Spleen (tissue), 11 donors: Measurements from ENCODE around the gene ABHD8. TPM values are rescaled to one million over a fixed set of nuclear protein-coding genes. Genes with fewer than 3 reads are reported as not detected.
A peak's percentile ranks its signal among the peaks of the same experiment; 100 is the strongest.

Experiments
- DNase-seq: peaks from one replicate; pipeline ENCODE4 v3.0.0-alpha.2; 2020
- H3K27ac ChIP-seq, 8 donors: fragments of 200-600 bp; sonication (generic) in 7 of 8; 1 replicate in 4 of 8; 2 replicates in 4 of 8; pipeline versions ENCODE4 v1.5.0 to v1.8.0; 2016 to 2021; ENCODE audit warnings: inconsistent platforms in 4 of 8, mild to moderate bottlenecking in 4 of 8, moderate library complexity in 1 of 8
- H3K27me3 ChIP-seq, 7 donors: fragments of 200-600 bp; sonication (generic) in 6 of 7; replicated peaks in 1 of 7; 1 replicate in 4 of 7; 2 replicates in 3 of 7; pipeline versions ENCODE4 v1.5.0 to v1.8.0; 2016 to 2021; ENCODE audit warnings: inconsistent platforms in 3 of 7, mild to moderate bottlenecking in 1 of 7
- H3K36me3 ChIP-seq, 6 donors: fragments of 200-600 bp; sonication (generic) in 5 of 6; 1 replicate in 4 of 6; 2 replicates in 2 of 6; pipeline versions ENCODE4 v1.5.0 to v1.8.0; 2016 to 2021; ENCODE audit warnings: inconsistent platforms in 2 of 6
- H3K4me1 ChIP-seq, 6 donors: fragments of 200-600 bp; sonication (generic) in 5 of 6; 1 replicate in 3 of 6; 2 replicates in 3 of 6; pipeline versions ENCODE4 v1.5.0 to v1.8.0; 2016 to 2021; ENCODE audit warnings: inconsistent platforms in 3 of 6
- H3K4me3 ChIP-seq, 8 donors: fragments of 200-600 bp; sonication (generic) in 7 of 8; 1 replicate in 4 of 8; 2 replicates in 4 of 8; pipeline versions ENCODE4 v1.5.0 to v1.8.0; 2016 to 2021; ENCODE audit warnings: inconsistent platforms in 4 of 8, mild to moderate bottlenecking in 4 of 8, moderate library complexity in 2 of 8
- H3K9me3 ChIP-seq, 8 donors: fragments of 200-600 bp; sonication (generic) in 7 of 8; 1 replicate in 4 of 8; 2 replicates in 4 of 8; pipeline versions ENCODE4 v1.5.0 to v1.8.0; 2016 to 2021; ENCODE audit warnings: inconsistent platforms in 4 of 8
- CTCF ChIP-seq, 11 experiments: fragments of 200-600 bp in 7 of 11; fragments of 450-650 bp in 4 of 11; sonication (generic) in 4 of 11; IDR thresholded peaks in 8 of 11; conservative IDR thresholded peaks in 3 of 11; 1 replicate in 7 of 11; 2 replicates in 4 of 11; pipeline versions ENCODE4 v1.4.0 to v1.8.0; 2016 to 2021; ENCODE audit warnings: antibody characterized with exemption in 11 of 11, inconsistent platforms in 4 of 11, mild to moderate bottlenecking in 1 of 11
- POLR2A ChIP-seq, 3 donors: fragments of 450-650 bp; IDR thresholded peaks; one replicate each; pipeline ENCODE4 v1.5.1; 2017; ENCODE audit warnings: antibody characterized with exemption in 3 of 3, mild to moderate bottlenecking in 1 of 3
- POLR2AphosphoS5 ChIP-seq, 3 donors: sonication (generic); formaldehyde crosslinking; IDR thresholded peaks; one replicate each; pipeline ENCODE4 v1.5.1; 2017; ENCODE audit warnings: antibody characterized with exemption in 3 of 3
- WGBS, 5 donors: extraction: QIAGEN DNeasy Blood & Tissue Kit in 3 of 5; methylation state at CpG; one replicate each; pipeline versions ENCODE4 v1.1.5 to v1.1.7; 2013 to 2018; 5-methylcytosine and 5-hydroxymethylcytosine counted together
- intact Hi-C: fragments of 100-400 bp; cut with DNase I; formaldehyde crosslinking; loops from one replicate; pipeline ENCODE4 v1.15.0; 2023; ENCODE audit warnings: low total_unique reads
- polyA plus RNA-seq, 3 donors: library from polyadenylated mRNA; stranded (reverse); fragments of 200-250 nt; gene quantifications; one replicate each; pipeline ENCODE4 v1.2.1, GENCODE V29; 2013
- total RNA-seq, 7 donors: library from RNA; depleted of rRNA in 3 of 7; stranded (reverse); fragments of >200 nt in 3 of 7; fragmentation: NEBNext Ultra II Directional in 4 of 7; extraction: Animal tissue kit (Norgen Biotek cat#: 25700) in 4 of 7; gene quantifications; one replicate each; pipeline versions ENCODE4 v1.1.0 to v1.2.1, GENCODE V29; 2016 to 2021
- donor health status: healthy with polysubstance abuse.
- donor health status: DM: no; HTN: no; CAD: no; lungs with moderate emphysema.
- donor health status: DM: no; HTN: no; CAD: no.
- donor health status: Bipolar disorder and iron deficiency.
- donor health status: healthy.
- donor health status: DM: no; HTN: no; CAD: no.
- donor health status: DM: yes; HTN: yes; CAD: no.

Gene ABHD8
- total and polyA plus RNA-seq, 10 donors, result 6.5 to 18.7 (median 12.2) TPM

DNA sequence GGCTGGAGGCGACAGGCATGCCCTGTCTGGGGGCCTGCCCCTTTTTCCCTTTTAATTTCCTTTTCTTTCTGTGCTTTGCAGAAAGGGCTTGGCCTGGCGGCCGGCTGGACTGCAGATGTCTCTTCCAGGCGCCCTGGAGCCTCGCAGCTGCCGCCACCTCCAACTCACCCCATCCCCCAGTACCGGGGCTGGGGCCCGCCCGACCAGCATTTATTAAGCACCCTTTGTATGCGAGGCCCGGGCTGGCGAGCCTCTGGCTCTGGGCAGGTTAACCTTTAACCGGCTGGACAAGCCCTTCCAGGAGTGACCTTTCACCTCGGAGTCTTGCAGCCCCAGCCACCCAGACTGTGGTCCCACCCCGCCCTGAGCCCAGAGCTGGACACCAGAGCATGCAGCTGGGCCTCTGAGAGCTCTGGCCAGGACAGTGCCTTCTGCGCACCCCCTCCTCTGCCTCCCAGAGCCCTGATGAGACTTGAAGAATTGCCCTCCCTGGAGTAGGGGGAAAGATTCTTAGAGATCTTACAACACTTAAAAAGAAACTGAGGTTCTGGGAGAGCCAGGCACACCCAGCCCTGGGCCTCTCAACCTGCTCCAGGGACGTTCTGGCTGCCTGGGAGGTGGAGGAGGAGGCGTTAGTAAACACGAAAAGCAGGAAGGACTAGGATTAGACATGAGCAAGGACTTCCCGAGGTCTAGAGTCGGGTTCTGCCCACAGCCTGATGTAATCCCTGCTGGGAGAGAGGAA lies 56.4 kb downstream of the ABHD8 start:
- peak overlapping the region; percentile 13 to 93 (median 66) for H3K4me3 ChIP-seq
- peak overlapping the region in 7 of 8 donors; percentile 41 to 84 (median 73) for H3K27ac ChIP-seq
- no peaks in the 10 kb centered on the region for H3K9me3 ChIP-seq
- peaks cover 10 to 55% (median 34%) of the 10 kb centered on the region in 6 donors for H3K4me1 ChIP-seq
- TF ChIP-seq POLR2AphosphoS5 (IDR thresholded peaks at IDR 0.05), result no peak
- TF ChIP-seq CTCF (IDR thresholded peaks at IDR 0.05 in 8 of 11, conservative IDR thresholded peaks at IDR 0.05 in 3 of 11), result no peak
- TF ChIP-seq POLR2A (IDR thresholded peaks at IDR 0.05), result no peak
- 19 to 28% (median 23%) methylated on average over 19 to 21 of the region's 21 CpGs for WGBS, 5 donors
- DNase-seq, result peak; percentile 83
- intact Hi-C loops, result no loop called here
- H3K36me3 ChIP-seq, result peaks cover 0 to 6% (median 0%) of the 10 kb centered on the region in 6 donors
- H3K27me3 ChIP-seq, result peaks cover 0 to 18% (median 0%) of the 10 kb centered on the region in 7 donors

- peaks cover 0 to 18% (median 0%) of the 10 kb centered on the region in 7 donors for H3K27me3 ChIP-seq
- no peak for DNase-seq
- peaks cover 10 to 55% (median 36%) of the 10 kb centered on the region in 6 donors for H3K4me1 ChIP-seq
- H3K27ac ChIP-seq, result peak within 1 kb of the TSS; percentile 42 to 84 (median 72)
- peaks cover 0 to 3% (median 0%) of the 10 kb centered on the region in 6 donors for H3K36me3 ChIP-seq
- intact Hi-C loops, result no loop called here
- peak; percentile 67 to 71 (median 70) for TF ChIP-seq POLR2AphosphoS5 (IDR thresholded peaks at IDR 0.05)
- TF ChIP-seq POLR2A (IDR thresholded peaks at IDR 0.05), result no peak
- 0 to 1% (median 0%) methylated on average over 1 to 72 of the region's 72 CpGs; no CpG with 5 or more reads in 1 of the 5 donors for WGBS, 5 donors
- H3K4me3 ChIP-seq, result peak within 1 kb of the TSS; percentile 51 to 93 (median 66)
- H3K9me3 ChIP-seq, result no peaks in the 10 kb centered on the region
These were observed 57.7 kb downstream of the ABHD8 start, which contains the start of gene NR2F6 for GRCh38 chr19:17245535-17245984. Gene NR2F6, minus strand, starts transcription at chr19:17245919. Its CDS starts 699 bp downstream, at chr19:17245220.

DNA sequence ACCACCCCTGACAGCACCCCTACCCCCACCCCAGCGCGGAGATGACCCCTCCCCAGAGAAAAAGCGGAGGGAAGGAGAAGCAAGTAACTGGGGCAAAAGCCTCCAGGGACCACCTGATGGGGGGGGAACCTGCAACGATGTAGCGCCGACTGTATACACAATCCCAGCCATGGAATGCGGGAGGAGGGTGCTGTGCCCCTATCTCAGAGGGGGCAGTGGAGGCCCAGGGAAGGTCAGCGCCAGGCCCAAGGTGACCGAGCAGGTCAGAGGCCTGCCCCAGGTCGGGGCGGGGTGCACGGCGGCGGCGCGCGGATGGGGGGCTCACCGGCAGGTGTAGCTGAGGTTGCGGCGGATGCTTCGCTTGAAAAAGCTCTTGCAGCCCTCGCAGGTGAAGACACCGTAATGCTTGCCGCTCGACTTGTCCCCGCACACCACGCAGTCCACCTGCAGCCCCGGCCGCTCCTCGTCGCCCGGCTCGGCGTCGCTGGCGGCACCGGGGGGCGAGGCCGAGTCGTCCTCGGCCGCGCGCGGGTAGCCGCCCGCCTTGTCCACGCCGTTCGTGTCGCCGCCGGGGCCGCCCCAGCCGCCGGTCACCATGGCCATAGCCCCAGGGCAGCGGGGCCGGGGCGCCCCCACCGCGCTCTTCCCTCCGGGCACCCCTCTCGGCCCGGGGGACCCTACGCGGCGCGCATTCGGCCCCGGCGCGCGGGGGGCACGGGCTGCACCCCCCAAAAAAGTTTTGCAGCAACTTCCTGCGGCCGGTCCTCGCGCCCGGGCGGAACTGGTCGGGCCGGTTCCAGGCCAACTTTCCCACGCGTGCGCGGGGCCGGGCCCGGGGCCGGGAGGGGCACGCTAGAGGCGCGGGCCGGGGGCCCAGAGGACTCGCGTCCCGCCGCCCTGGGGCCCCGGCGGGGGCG lies 58.3 kb downstream of the ABHD8 start:
- peak overlapping the region; percentile 42 to 84 (median 68) for H3K27ac ChIP-seq
- H3K27me3 ChIP-seq, result peaks cover 0 to 18% (median 0%) of the 10 kb centered on the region in 7 donors
- H3K9me3 ChIP-seq, result no peaks in the 10 kb centered on the region
- TF ChIP-seq CTCF (IDR thresholded peaks at IDR 0.05 in 8 of 11, conservative IDR thresholded peaks at IDR 0.05 in 3 of 11) (no peak), POLR2A (IDR thresholded peaks at IDR 0.05) (no peak), POLR2AphosphoS5 (IDR thresholded peaks at IDR 0.05) (no peak)
- peaks cover 10 to 55% (median 36%) of the 10 kb centered on the region in 6 donors for H3K4me1 ChIP-seq
- peaks cover 0 to 10% (median 0%) of the 10 kb centered on the region in 6 donors for H3K36me3 ChIP-seq
- H3K4me3 ChIP-seq, result peak overlapping the region; percentile 51 to 93 (median 66)
- peak; percentile 88 for DNase-seq
- WGBS, 5 donors, result 3 to 29% (median 3%) methylated on average over 8 to 100 of the region's 100 CpGs
- intact Hi-C loops, result no loop called here

- Histone ChIP-seq H3K27ac (peak overlapping the region; percentile 42 to 84 (median 68)), H3K4me1 (peaks cover 10 to 55% (median 36%) of the 10 kb centered on the region in 6 donors), H3K9me3 (no peaks in the 10 kb centered on the region), H3K36me3 (peaks cover 0 to 12% (median 0%) of the 10 kb centered on the region in 6 donors), H3K4me3 (peak overlapping the region; percentile 51 to 93 (median 66)), H3K27me3 (peaks cover 0 to 18% (median 0%) of the 10 kb centered on the region in 7 donors)
- WGBS, 5 donors, result 35 to 68% (median 53%) methylated on average over 22 to 52 of the region's 52 CpGs
- intact Hi-C loops, result no loop called here
- TF ChIP-seq CTCF (IDR thresholded peaks at IDR 0.05 in 8 of 11, conservative IDR thresholded peaks at IDR 0.05 in 3 of 11), result no peak
- TF ChIP-seq POLR2A (IDR thresholded peaks at IDR 0.05), result no peak
- peak in 1 of 3 donors; percentile 7 for TF ChIP-seq POLR2AphosphoS5 (IDR thresholded peaks at IDR 0.05)
- no peak for DNase-seq
These were observed 59.2 kb downstream of the ABHD8 start for GRCh38 chr19:17243830-17244617.
